Naive thymus-derived CD4-positive, alpha-beta T cell (primary cell): ENCODE data around the gene YEATS2. TPM values are rescaled to one million over a fixed set of nuclear protein-coding genes. Genes with fewer than 3 reads are reported as not detected.
A peak's percentile ranks its signal among the peaks of the same experiment; 100 is the strongest.

ENCODE experiments used
- ATAC-seq: fragments of 150-1000 bp; cut with Tn5 transposase; 2 replicates; pipeline ENCODE4 v1.10.0; 2021; ENCODE audit warnings: mild to moderate bottlenecking, moderate library complexity
- CTCF ChIA-PET: fragments of 350-600 bp; sonication (Branson Sonifier 250); formaldehyde crosslinking; loops from one replicate; lab custom pipeline; 2021; ENCODE audit warnings: antibody characterized with exemption; lab: Charles Lee
- POLR2A ChIA-PET: fragments of 350-600 bp; sonication (Branson Sonifier 250); formaldehyde crosslinking; loops from one replicate; lab custom pipeline; 2021; ENCODE audit warnings: antibody characterized with exemption, inconsistent platforms; lab: Charles Lee
- DNase-seq, 9 donors: peaks; one replicate each; pipeline versions ENCODE4 v3.0.0 to v3.0.0-alpha.2; 2020 to 2022; ENCODE audit warnings: mixed read lengths in 1 of 9
- H3K27ac ChIP-seq: one replicate; pipeline ENCODE4 v1.7.0; 2013; ENCODE audit warnings: mild to moderate bottlenecking, low read depth, low read length, moderate library complexity
- H3K27me3 ChIP-seq, 2 donors: one replicate each; pipeline ENCODE4 v1.7.0; 2013; ENCODE audit warnings: low read length in 2 of 2, mild to moderate bottlenecking in 2 of 2, moderate library complexity in 2 of 2; ENCODE audit not compliant: control insufficient read depth in 2 of 2, insufficient read depth in 2 of 2
- H3K36me3 ChIP-seq, 3 experiments: 1 replicate in 2 of 3; 2 replicates in 1 of 3; pipeline ENCODE4 v1.7.0; 2013; ENCODE audit warnings: low read length in 3 of 3, mild to moderate bottlenecking in 3 of 3, moderate library complexity in 1 of 3; ENCODE audit not compliant: insufficient read depth in 3 of 3, control insufficient read depth in 2 of 3
- H3K4me1 ChIP-seq, 2 donors: one replicate each; pipeline ENCODE4 v1.7.0; 2013; ENCODE audit warnings: low read length in 2 of 2, mild to moderate bottlenecking in 2 of 2, moderate library complexity in 1 of 2; ENCODE audit not compliant: control insufficient read depth in 2 of 2, insufficient read depth in 2 of 2
- H3K4me3 ChIP-seq: 2 replicates; pipeline ENCODE4 v1.7.0; 2013; ENCODE audit warnings: mild to moderate bottlenecking, low read length
- H3K9me3 ChIP-seq, 3 experiments: 1 replicate in 2 of 3; 2 replicates in 1 of 3; pipeline ENCODE4 v1.7.0; 2013; ENCODE audit warnings: low read length in 3 of 3; ENCODE audit not compliant: control insufficient read depth in 2 of 3
- H3K27ac Mint-ChIP-seq, 9 donors: one replicate each; pipeline ENCODE4 v1.8.0; 2020 to 2022; ENCODE audit warnings: mixed read lengths in 9 of 9, mild to moderate bottlenecking in 8 of 9, moderate library complexity in 5 of 9, inconsistent platforms in 2 of 9
- H3K27me3 Mint-ChIP-seq, 5 donors: one replicate each; pipeline ENCODE4 v1.8.0; 2021 to 2022; ENCODE audit warnings: mixed read lengths in 5 of 5, mild to moderate bottlenecking in 1 of 5
- H3K36me3 Mint-ChIP-seq, 5 donors: one replicate each; pipeline ENCODE4 v1.8.0; 2020 to 2022; ENCODE audit warnings: mixed read lengths in 5 of 5, mild to moderate bottlenecking in 3 of 5, inconsistent platforms in 1 of 5
- H3K4me1 Mint-ChIP-seq, 7 donors: one replicate each; pipeline ENCODE4 v1.8.0; 2020 to 2022; ENCODE audit warnings: mixed read lengths in 7 of 7, mild to moderate bottlenecking in 3 of 7, inconsistent platforms in 1 of 7
- H3K4me3 Mint-ChIP-seq, 10 donors: one replicate each; pipeline ENCODE4 v1.8.0; 2020 to 2022; ENCODE audit warnings: mild to moderate bottlenecking in 10 of 10, mixed read lengths in 10 of 10, moderate library complexity in 6 of 10, inconsistent platforms in 2 of 10
- H3K9me3 Mint-ChIP-seq, 11 donors: one replicate each; pipeline ENCODE4 v1.8.0; 2020 to 2022; ENCODE audit warnings: mixed read lengths in 11 of 11, mild to moderate bottlenecking in 4 of 11, inconsistent platforms in 1 of 11, moderate library complexity in 1 of 11
- intact Hi-C, 2 donors: fragments of 100-400 bp; cut with micrococcal nuclease; formaldehyde crosslinking; loops; one replicate each; pipeline ENCODE4 v1.15.1; 2023
- polyA plus RNA-seq, 2 donors: library from polyadenylated mRNA; unstranded; fragments of 300-500 nt; fragmentation: Illumina TruSeq; gene quantifications; one replicate each; pipeline ENCODE4 v1.2.3, GENCODE V29; 2021
- total RNA-seq, 6 experiments: library from RNA in 5 of 6; stranded (reverse) in 5 of 6; gene quantifications; 1 replicate in 5 of 6; 2 replicates in 1 of 6; pipeline ENCODE4 v1.2.3 and lab custom pipeline; 2021 to 2026

Gene YEATS2
- total and polyA plus RNA-seq, 7 experiments from 2014 or later = 5.5 to 61.4 (median 21.0) TPM

DNA sequence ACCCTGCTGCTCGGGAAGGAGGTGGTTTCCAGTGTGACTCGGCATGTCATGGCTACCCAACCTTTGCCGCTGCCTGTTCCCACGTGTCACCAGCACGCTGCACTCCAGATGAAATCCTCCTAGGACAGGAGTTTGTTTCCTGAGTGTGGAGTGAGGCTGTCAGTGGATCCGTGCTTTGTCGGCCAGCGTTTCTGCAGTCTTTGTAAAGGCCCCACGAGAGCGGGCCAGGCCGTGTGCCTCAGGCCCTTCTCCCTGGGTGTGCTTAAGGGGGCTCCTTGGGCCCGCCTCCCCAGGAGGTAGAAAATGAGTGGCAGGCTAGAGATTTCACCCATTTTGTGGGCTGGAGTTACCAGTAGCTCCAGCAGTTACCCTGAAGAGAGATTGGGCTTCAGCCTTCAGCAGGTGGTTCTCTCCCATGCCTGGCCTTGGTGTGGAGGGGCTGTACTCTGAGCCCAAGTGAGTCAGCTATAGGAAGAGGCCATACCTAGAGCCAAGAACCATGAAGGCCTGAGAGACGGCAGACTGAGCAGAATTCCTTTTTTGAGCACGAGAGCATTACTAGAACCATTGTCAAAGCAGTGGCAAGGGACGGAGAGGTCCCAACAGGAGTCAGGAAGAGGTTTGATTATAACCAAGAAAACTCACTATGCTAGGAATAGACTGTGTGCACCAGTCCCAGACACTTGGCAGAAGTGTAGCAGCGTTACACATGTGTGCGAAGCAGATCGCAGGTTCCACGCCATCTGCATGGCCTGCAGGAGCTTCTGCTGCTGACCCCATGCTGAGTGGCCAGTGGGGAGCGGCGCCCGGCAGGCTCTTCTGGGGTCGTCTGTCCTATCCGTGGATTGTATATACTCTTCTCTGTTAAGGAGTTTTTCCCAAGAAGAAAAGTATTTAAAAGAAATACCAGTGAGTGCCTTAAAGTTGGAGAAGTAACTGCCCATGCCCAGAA is 113.3 kb downstream of the YEATS2 start:
- H3K27me3 ChIP-seq = no peaks in the 10 kb centered on the region
- ATAC-seq = no peak
- H3K27me3 Mint-ChIP-seq = no peaks in the 10 kb centered on the region
- peaks cover 0 to 57% (median 16%) of the 10 kb centered on the region in 3 experiments for H3K36me3 ChIP-seq
- ChIA-PET POLR2A (no interaction called here), CTCF (no interaction called here)
- H3K4me1 ChIP-seq = peaks cover 1 to 2% of the 10 kb centered on the region in 2 donors
- H3K4me3 ChIP-seq = no peak overlapping the region
- H3K9me3 ChIP-seq = no peaks in the 10 kb centered on the region
- intact Hi-C loops = no loop called here
- H3K27ac ChIP-seq = no peak overlapping the region
- H3K4me1 Mint-ChIP-seq = peaks cover 0 to 15% (median 13%) of the 10 kb centered on the region in 7 donors
- H3K27ac Mint-ChIP-seq = peak overlapping the region in 2 of 9 donors; percentile 31 to 63
- no peaks in the 10 kb centered on the region for H3K9me3 Mint-ChIP-seq
- H3K36me3 Mint-ChIP-seq = peaks cover 4 to 30% (median 14%) of the 10 kb centered on the region in 5 donors
- no peak overlapping the region for H3K4me3 Mint-ChIP-seq
- no peak for DNase-seq

- ChIA-PET CTCF (no interaction called here), POLR2A (no interaction called here)
- no peak for ATAC-seq
- H3K9me3 ChIP-seq = no peaks in the 10 kb centered on the region
- H3K4me1 ChIP-seq = peaks cover 6 to 7% of the 10 kb centered on the region in 2 donors
- Mint-ChIP-seq H3K4me3 (no peak overlapping the region), H3K27me3 (no peaks in the 10 kb centered on the region), H3K4me1 (peaks cover 0 to 21% (median 17%) of the 10 kb centered on the region in 7 donors), H3K36me3 (peaks cover 9 to 34% (median 15%) of the 10 kb centered on the region in 5 donors), H3K9me3 (no peaks in the 10 kb centered on the region), H3K27ac (peak overlapping the region in 2 of 9 donors; percentile 28 to 63)
- H3K27ac ChIP-seq = no peak overlapping the region
- no peak for DNase-seq
- no peaks in the 10 kb centered on the region for H3K27me3 ChIP-seq
- intact Hi-C loops = no loop called here
- H3K36me3 ChIP-seq = peaks cover 0 to 50% (median 14%) of the 10 kb centered on the region in 3 experiments
- H3K4me3 ChIP-seq = no peak overlapping the region
Observed at GRCh38 chr3:183811638-183812037, 114.0 kb downstream of the YEATS2 start.

DNA sequence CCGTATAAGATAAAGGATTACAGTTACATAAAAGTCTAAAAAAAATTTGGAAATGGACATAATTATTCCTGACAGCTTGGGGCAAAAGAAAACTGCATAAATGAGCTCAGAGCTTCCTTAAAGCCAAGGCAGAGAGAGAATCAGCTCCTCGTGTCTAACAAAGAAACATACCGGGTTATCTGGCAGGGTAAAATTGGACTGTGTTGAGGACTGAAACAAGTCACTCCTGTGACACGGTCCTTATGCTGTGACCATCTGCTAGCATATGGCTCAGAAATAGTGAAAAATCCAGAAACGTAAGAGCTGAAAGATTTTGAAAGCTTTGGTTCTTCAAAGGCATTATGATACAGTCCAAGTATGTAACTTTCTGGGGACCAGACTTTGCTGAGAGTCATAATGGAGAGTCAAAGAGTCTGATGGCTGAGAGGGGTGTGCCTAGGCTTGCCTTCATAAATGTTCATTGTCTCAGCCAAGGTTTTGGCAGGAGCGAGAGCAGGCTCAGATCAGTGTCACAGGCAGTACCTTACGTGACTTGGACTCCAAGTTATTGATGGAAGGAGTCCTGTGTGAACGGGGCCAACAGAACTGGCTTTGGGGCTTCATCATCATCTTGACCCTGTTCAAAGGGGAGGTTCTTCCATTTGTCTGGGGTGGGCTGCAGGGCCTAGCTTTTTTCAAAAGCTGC is 115.3 kb downstream of the YEATS2 start:
- Mint-ChIP-seq H3K27me3 (no peaks in the 10 kb centered on the region), H3K27ac (peak overlapping the region in 7 of 9 donors; percentile 12 to 46 (median 41)), H3K4me1 (peaks cover 0 to 21% (median 17%) of the 10 kb centered on the region in 7 donors), H3K4me3 (no peak overlapping the region), H3K36me3 (peaks cover 4 to 28% (median 8%) of the 10 kb centered on the region in 5 donors), H3K9me3 (no peaks in the 10 kb centered on the region)
- no peaks in the 10 kb centered on the region for H3K9me3 ChIP-seq
- H3K36me3 ChIP-seq = peaks cover 0 to 37% (median 6%) of the 10 kb centered on the region in 3 experiments
- intact Hi-C loops = no loop called here
- DNase-seq (no peak), ATAC-seq (no peak)
- POLR2A ChIA-PET = no interaction called here
- no peaks in the 10 kb centered on the region for H3K27me3 ChIP-seq
- no peak overlapping the region for H3K4me3 ChIP-seq
- no peak overlapping the region for H3K27ac ChIP-seq
- CTCF ChIA-PET = interaction anchor here (0.6 kb wide), 1 partner anchor 12 kb away, joined by 3 read pairs; no protein-coding TSS in a partner anchor
- H3K4me1 ChIP-seq = peaks cover 6 to 7% of the 10 kb centered on the region in 2 donors

- Mint-ChIP-seq H3K4me3 (peak overlapping the region in 2 of 10 donors; percentile 30 to 49), H3K27ac (peak overlapping the region; percentile 41 to 89 (median 77)), H3K27me3 (no peaks in the 10 kb centered on the region), H3K4me1 (peaks cover 0 to 21% (median 17%) of the 10 kb centered on the region in 7 donors), H3K36me3 (peaks cover 4 to 18% (median 8%) of the 10 kb centered on the region in 5 donors), H3K9me3 (no peaks in the 10 kb centered on the region)
- no peak overlapping the region for H3K27ac ChIP-seq
- DNase-seq = no peak
- intact Hi-C loops = no loop called here
- ChIA-PET CTCF (interaction anchor here (0.7 kb wide), 1 partner anchor 432 kb away, joined by 3 read pairs; no protein-coding TSS in a partner anchor), POLR2A (no interaction called here)
- peaks cover 6 to 7% of the 10 kb centered on the region in 2 donors for H3K4me1 ChIP-seq
- no peak for ATAC-seq
- no peak overlapping the region for H3K4me3 ChIP-seq
- H3K36me3 ChIP-seq = peaks cover 0 to 24% (median 6%) of the 10 kb centered on the region in 3 experiments
- H3K27me3 ChIP-seq = no peaks in the 10 kb centered on the region
- no peaks in the 10 kb centered on the region for H3K9me3 ChIP-seq
Observed at GRCh38 chr3:183814240-183814639, 116.6 kb downstream of the YEATS2 start.

GRCh38 chr3:183815563-183815940 is 118.0 kb downstream of the YEATS2 start:
- Histone ChIP-seq H3K4me1 (peaks cover 6 to 7% of the 10 kb centered on the region in 2 donors), H3K27me3 (no peaks in the 10 kb centered on the region), H3K4me3 (peak overlapping the region; percentile 10), H3K36me3 (peaks cover 0 to 11% (median 0%) of the 10 kb centered on the region in 3 experiments), H3K27ac (peak overlapping the region; percentile 47), H3K9me3 (no peaks in the 10 kb centered on the region)
- ChIA-PET CTCF (interaction anchor here (0.6 kb wide), 1 partner anchor 122 kb away, joined by 4 read pairs; no protein-coding TSS in a partner anchor), POLR2A (interaction anchor here (1.2 kb wide), 1 partner anchor 10 kb away, joined by 4 read pairs; the partner anchor contains the start of gene MAP6D1)
- intact Hi-C loops = no loop called here
- Mint-ChIP-seq H3K4me3 (peak overlapping the region; percentile 32 to 76 (median 64)), H3K27ac (peak overlapping the region; percentile 33 to 93 (median 81)), H3K9me3 (no peaks in the 10 kb centered on the region), H3K27me3 (no peaks in the 10 kb centered on the region), H3K36me3 (peaks cover 4 to 13% (median 5%) of the 10 kb centered on the region in 5 donors), H3K4me1 (peaks cover 0 to 21% (median 17%) of the 10 kb centered on the region in 7 donors)
- DNase-seq (peak in 4 of 9 donors; percentile 18 to 29 (median 28)), ATAC-seq (peak; percentile 60)

- ATAC-seq = no peak
Observed at GRCh38 chr3:183815951-183816475, 118.4 kb downstream of the YEATS2 start.

More at GRCh38 chr3:183815951-183816475, 118.4 kb downstream of the YEATS2 start:
- Mint-ChIP-seq H3K9me3 (no peaks in the 10 kb centered on the region), H3K36me3 (peaks cover 3 to 10% (median 4%) of the 10 kb centered on the region in 5 donors), H3K27me3 (no peaks in the 10 kb centered on the region), H3K4me3 (peak overlapping the region; percentile 32 to 76 (median 64)), H3K4me1 (peaks cover 0 to 21% (median 17%) of the 10 kb centered on the region in 7 donors), H3K27ac (peak overlapping the region; percentile 33 to 93 (median 81))
- Histone ChIP-seq H3K27me3 (no peaks in the 10 kb centered on the region), H3K4me1 (peaks cover 6 to 7% of the 10 kb centered on the region in 2 donors), H3K4me3 (peak overlapping the region; percentile 10), H3K36me3 (peaks cover 0 to 6% (median 0%) of the 10 kb centered on the region in 3 experiments), H3K9me3 (no peaks in the 10 kb centered on the region), H3K27ac (peak overlapping the region; percentile 47)
- DNase-seq = peak in 1 of 9 donors; percentile 5
- intact Hi-C loops = no loop called here
- ChIA-PET CTCF (no interaction called here), POLR2A (interaction anchor here (0.6 to 1.2 kb wide), 2 partner anchors 10 to 150 kb away, joined by 4 to 9 read pairs; partner anchors contain the start of gene MAP6D1)
